Nephron progenitor cell (in vitro differentiated cells): ENCODE data around the gene SNHG17.

Experiments used
- DNase-seq: peaks from one replicate; pipeline ENCODE4 v3.0.0; 2021
- H3K27ac Mint-ChIP-seq: 2 replicates; pipeline ENCODE4 v1.8.0; 2021; ENCODE audit warnings: mild to moderate bottlenecking, moderate library complexity, mixed read lengths
- H3K27me3 Mint-ChIP-seq: 2 replicates; pipeline ENCODE4 v1.8.0; 2021; ENCODE audit warnings: mild to moderate bottlenecking, low read depth, mixed read lengths; ENCODE audit not compliant: poor library complexity
- H3K36me3 Mint-ChIP-seq: 2 replicates; pipeline ENCODE4 v1.8.0; 2021; ENCODE audit warnings: low read depth, mixed read lengths
- H3K4me1 Mint-ChIP-seq: 2 replicates; pipeline ENCODE4 v1.8.0; 2021; ENCODE audit warnings: mixed read lengths
- H3K4me3 Mint-ChIP-seq: 2 replicates; pipeline ENCODE4 v1.8.0; 2021; ENCODE audit warnings: mild to moderate bottlenecking, moderate library complexity, mixed read lengths
- H3K9me3 Mint-ChIP-seq: 2 replicates; pipeline ENCODE4 v1.8.0; 2021; ENCODE audit warnings: mild to moderate bottlenecking, moderate library complexity, mixed read lengths
- TF ChIP-seq, protein P1 (sequence below): fragments of 200-600 bp; sonication (generic); IDR thresholded peaks from 2 replicates; pipeline ENCODE4 v1.5.0; 2021; ENCODE audit warnings: antibody characterized with exemption

SNHG17 gene

DNA sequence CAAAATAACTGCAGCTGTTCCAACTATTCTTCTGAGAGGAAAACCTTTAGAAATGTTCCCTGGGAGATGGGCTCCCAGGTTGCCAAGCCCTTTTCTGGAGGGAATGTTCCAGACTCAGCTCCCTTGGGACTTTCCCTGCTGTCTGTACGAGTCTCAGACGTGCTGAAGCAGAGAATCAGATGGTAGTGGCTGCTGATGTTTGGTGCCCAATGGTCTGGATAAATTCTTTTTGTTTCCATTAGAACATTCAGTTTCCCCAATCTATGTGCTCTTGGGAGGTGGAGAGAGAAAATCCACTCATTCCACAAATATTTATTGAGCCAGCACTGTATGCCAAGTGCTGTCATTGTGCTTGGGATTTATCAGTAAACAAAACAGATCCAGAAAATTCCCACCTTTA, 40.0 kb downstream of the SNHG17 start:
- DNase-seq, result no peak
- Mint-ChIP-seq H3K36me3 (no peaks in the 10 kb centered on the region), H3K27me3 (peaks cover 3% of the 10 kb centered on the region), H3K4me1 (no peaks in the 10 kb centered on the region), H3K4me3 (no peak overlapping the region), H3K27ac (no peak overlapping the region), H3K9me3 (peaks cover 6% of the 10 kb centered on the region)
- TF ChIP-seq, protein P1, sequence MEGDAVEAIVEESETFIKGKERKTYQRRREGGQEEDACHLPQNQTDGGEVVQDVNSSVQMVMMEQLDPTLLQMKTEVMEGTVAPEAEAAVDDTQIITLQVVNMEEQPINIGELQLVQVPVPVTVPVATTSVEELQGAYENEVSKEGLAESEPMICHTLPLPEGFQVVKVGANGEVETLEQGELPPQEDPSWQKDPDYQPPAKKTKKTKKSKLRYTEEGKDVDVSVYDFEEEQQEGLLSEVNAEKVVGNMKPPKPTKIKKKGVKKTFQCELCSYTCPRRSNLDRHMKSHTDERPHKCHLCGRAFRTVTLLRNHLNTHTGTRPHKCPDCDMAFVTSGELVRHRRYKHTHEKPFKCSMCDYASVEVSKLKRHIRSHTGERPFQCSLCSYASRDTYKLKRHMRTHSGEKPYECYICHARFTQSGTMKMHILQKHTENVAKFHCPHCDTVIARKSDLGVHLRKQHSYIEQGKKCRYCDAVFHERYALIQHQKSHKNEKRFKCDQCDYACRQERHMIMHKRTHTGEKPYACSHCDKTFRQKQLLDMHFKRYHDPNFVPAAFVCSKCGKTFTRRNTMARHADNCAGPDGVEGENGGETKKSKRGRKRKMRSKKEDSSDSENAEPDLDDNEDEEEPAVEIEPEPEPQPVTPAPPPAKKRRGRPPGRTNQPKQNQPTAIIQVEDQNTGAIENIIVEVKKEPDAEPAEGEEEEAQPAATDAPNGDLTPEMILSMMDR, result no peak

DNA sequence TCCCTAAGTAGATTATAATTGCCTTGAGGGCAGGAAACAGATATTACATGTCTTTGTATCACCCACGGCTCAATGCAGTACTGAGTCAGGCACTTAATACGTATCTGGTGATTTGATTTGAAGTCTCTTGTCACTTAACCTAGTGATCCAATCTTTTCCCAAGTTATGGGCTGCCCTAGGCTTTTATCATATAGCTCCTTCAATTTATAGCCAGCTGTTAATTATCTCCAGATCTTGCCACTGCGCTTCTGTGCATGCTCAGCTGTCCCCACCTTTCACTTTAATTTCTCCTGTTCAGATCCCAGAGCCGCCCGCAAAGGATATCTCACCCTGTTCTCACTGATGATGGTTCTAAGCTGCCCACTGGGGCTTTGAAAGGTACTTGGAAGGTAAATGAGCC, 41.9 kb downstream of the SNHG17 start:
- Mint-ChIP-seq H3K4me3 (no peak overlapping the region), H3K27ac (no peak overlapping the region), H3K9me3 (peaks cover 6% of the 10 kb centered on the region), H3K4me1 (peaks cover 13% of the 10 kb centered on the region), H3K36me3 (no peaks in the 10 kb centered on the region), H3K27me3 (no peaks in the 10 kb centered on the region)
- TF ChIP-seq, protein P1, result no peak
- DNase-seq, result no peak

DNA sequence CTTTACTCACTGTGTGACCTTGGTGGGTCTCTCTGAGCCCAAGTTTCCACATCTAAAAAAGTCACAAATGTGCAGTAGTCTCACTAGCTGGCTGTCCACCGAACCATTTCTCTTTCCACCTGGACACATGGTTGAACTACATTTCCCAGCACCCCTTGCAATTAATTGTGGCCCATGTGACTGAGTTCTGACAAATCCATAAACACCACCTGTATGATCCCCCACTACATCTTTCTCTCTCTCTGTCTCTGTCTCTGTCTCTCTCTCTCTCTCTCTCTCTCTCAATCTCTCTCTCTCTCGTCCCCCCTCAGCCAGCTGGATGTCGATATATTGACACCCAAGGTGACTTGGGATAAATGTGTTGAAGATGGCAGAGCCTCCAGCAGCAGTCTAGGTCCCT, 42.8 kb downstream of the SNHG17 start:
- DNase-seq, result no peak
- Mint-ChIP-seq H3K4me3 (no peak overlapping the region), H3K27ac (no peak overlapping the region), H3K27me3 (no peaks in the 10 kb centered on the region), H3K36me3 (no peaks in the 10 kb centered on the region), H3K9me3 (peaks cover 6% of the 10 kb centered on the region), H3K4me1 (peaks cover 18% of the 10 kb centered on the region)
- TF ChIP-seq, protein P1, result no peak

DNA sequence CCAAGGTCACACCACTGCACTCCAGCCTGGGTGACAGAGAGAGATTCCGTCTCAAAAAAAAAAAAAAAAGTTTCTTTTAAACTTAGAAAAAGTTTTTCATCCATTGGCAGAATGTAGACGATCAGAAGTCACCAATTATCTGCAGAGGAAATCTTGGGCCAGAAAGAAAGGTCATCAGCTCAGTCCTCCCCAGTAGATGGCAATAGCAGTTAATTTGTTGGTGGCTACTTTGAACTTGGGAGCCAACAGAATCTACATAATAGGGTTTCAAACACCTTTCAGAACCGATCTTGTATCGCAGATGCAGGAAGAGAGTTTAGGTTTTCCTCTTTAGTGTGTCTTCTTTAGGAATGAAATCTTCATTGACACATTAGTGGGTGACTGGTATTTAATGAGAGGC, 47.2 kb downstream of the SNHG17 start:
- H3K4me1 Mint-ChIP-seq, result peaks cover 22% of the 10 kb centered on the region
- H3K27ac Mint-ChIP-seq, result no peak overlapping the region
- DNase-seq, result no peak
- peaks cover 20% of the 10 kb centered on the region for H3K27me3 Mint-ChIP-seq
- peaks cover 10% of the 10 kb centered on the region for H3K9me3 Mint-ChIP-seq
- H3K4me3 Mint-ChIP-seq, result no peak overlapping the region
- no peaks in the 10 kb centered on the region for H3K36me3 Mint-ChIP-seq
- TF ChIP-seq, protein P1, result no peak

DNA sequence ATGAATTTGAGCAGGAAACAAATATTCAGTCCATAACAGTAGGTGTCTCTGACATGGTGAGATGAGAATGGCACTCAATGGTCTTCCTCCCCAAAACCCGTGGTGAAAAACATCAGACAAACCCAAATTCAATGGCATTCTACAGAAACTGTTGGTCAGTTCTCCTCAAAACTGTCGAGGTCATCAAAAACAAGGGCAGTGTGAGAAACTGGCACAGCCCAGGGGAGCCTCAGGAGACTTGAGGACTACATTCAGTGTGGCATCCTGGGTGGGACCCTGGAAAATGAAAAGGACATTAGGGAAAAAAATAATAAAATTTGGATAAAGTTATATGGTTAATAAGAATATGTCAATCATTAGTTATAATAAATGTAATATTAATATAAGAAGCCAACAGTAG, 48.3 kb downstream of the SNHG17 start:
- Mint-ChIP-seq H3K27me3 (peaks cover 24% of the 10 kb centered on the region), H3K27ac (no peak overlapping the region), H3K36me3 (no peaks in the 10 kb centered on the region), H3K9me3 (peaks cover 10% of the 10 kb centered on the region), H3K4me1 (peaks cover 30% of the 10 kb centered on the region), H3K4me3 (no peak overlapping the region)
- TF ChIP-seq, protein P1, result no peak
- no peak for DNase-seq

DNA sequence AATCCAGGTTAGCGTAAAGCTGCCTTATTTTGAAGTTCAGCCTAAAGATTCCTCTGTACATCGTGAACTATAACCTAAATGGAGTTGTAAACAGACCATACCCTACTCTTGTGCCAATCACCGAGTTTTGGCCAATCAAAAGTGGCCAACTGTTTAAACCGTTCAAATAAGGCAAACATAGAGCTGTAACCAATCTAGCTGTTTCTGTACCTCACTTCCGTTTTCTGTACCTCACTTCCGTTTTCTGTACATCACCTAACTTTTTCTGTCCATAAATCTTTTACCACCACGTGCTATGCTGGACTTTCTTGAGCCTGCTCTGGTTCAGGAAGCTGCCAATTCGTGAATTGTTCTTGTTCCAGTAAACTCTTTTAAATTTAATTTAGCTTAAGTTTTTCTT, 49.1 kb downstream of the SNHG17 start:
- TF ChIP-seq, protein P1, result no peak
- Mint-ChIP-seq H3K27ac (no peak overlapping the region), H3K4me3 (no peak overlapping the region), H3K27me3 (peaks cover 29% of the 10 kb centered on the region), H3K36me3 (no peaks in the 10 kb centered on the region), H3K4me1 (peaks cover 30% of the 10 kb centered on the region), H3K9me3 (peaks cover 12% of the 10 kb centered on the region)
- DNase-seq, result no peak
